H9 (cell line): ENCODE data around the gene MGAT4B. TPM values are rescaled to one million over a fixed set of nuclear protein-coding genes. Genes with fewer than 3 reads are reported as not detected.

Experiments used
- DNase-seq: peaks from one replicate; pipeline ENCODE4 v3.0.0-alpha.2; 2017
- H2AFZ ChIP-seq: one replicate; pipeline ENCODE4 v1.6.1; 2013; ENCODE audit warnings: mild to moderate bottlenecking, low read length, control low read depth, moderate library complexity
- H2AK5ac ChIP-seq: 2 replicates; pipeline ENCODE4 v1.6.1; 2013; ENCODE audit warnings: low read length, control low read depth, mixed read lengths; ENCODE audit not compliant: insufficient read length
- H2BK120ac ChIP-seq: one replicate; pipeline ENCODE4 v1.6.1; 2013; ENCODE audit warnings: low read depth, mild to moderate bottlenecking, low read length, control low read depth, inconsistent platforms; ENCODE audit not compliant: poor library complexity, severe bottlenecking
- H2BK12ac ChIP-seq: 2 replicates; pipeline ENCODE4 v1.6.1; 2013; ENCODE audit warnings: low read length, control low read depth, mixed read lengths, low read depth; ENCODE audit not compliant: insufficient read length
- H2BK15ac ChIP-seq: 2 replicates; pipeline ENCODE4 v1.6.1; 2013; ENCODE audit warnings: low read depth, low read length, control low read depth
- H2BK20ac ChIP-seq: one replicate; pipeline ENCODE4 v1.6.1; 2013; ENCODE audit warnings: low read depth, mild to moderate bottlenecking, low read length, control low read depth, inconsistent platforms; ENCODE audit not compliant: poor library complexity, severe bottlenecking
- H2BK5ac ChIP-seq: 2 replicates; pipeline ENCODE4 v1.6.1; 2013; ENCODE audit warnings: low read length, control low read depth, mixed read lengths; ENCODE audit not compliant: insufficient read length
- H3K14ac ChIP-seq: 2 replicates; pipeline ENCODE4 v1.6.1; 2013; ENCODE audit warnings: low read length, control low read depth; ENCODE audit not compliant: insufficient read depth
- H3K18ac ChIP-seq: 2 replicates; pipeline ENCODE4 v1.6.1; 2013; ENCODE audit warnings: low read depth, mild to moderate bottlenecking, mixed read lengths, low read length, control low read depth; ENCODE audit not compliant: insufficient read length
- H3K23ac ChIP-seq: 2 replicates; pipeline ENCODE4 v1.6.1; 2013; ENCODE audit warnings: low read length, control low read depth, mixed read lengths, low read depth; ENCODE audit not compliant: insufficient read length
- H3K23me2 ChIP-seq: 2 replicates; pipeline ENCODE4 v1.6.1; 2013; ENCODE audit warnings: low read depth, mild to moderate bottlenecking, mixed read lengths, low read length, control low read depth; ENCODE audit not compliant: insufficient read length, poor library complexity, severe bottlenecking
- H3K27ac ChIP-seq: 2 replicates; pipeline ENCODE4 v1.5.1; 2013; ENCODE audit warnings: low read length, control low read depth, mixed read lengths, low read depth; ENCODE audit not compliant: insufficient read length
- H3K27me3 ChIP-seq: 2 replicates; pipeline ENCODE4 v1.6.1; 2013; ENCODE audit warnings: low read length, control low read depth, inconsistent platforms; ENCODE audit not compliant: insufficient read depth
- H3K4ac ChIP-seq: 2 replicates; pipeline ENCODE4 v1.6.1; 2013; ENCODE audit warnings: low read depth, mild to moderate bottlenecking, control low read depth, inconsistent platforms, low read length, moderate library complexity
- H3K4me1 ChIP-seq: 2 replicates; pipeline ENCODE4 v1.6.1; 2013; ENCODE audit warnings: low read length, control low read depth, inconsistent platforms; ENCODE audit not compliant: insufficient read depth
- H3K4me2 ChIP-seq: 2 replicates; pipeline ENCODE4 v1.6.1; 2013; ENCODE audit warnings: low read length, control low read depth, mixed read lengths; ENCODE audit not compliant: insufficient read length, insufficient read depth
- H3K56ac ChIP-seq: 2 replicates; pipeline ENCODE4 v1.6.1; 2013; ENCODE audit warnings: low read depth, mild to moderate bottlenecking, mixed read lengths, low read length, control low read depth; ENCODE audit not compliant: insufficient read length
- H3K79me1 ChIP-seq: 2 replicates; pipeline ENCODE4 v1.6.1; 2013; ENCODE audit warnings: low read depth, mild to moderate bottlenecking, moderate library complexity, low read length, control low read depth, inconsistent platforms; ENCODE audit not compliant: insufficient read depth, poor library complexity, severe bottlenecking
- H3K79me2 ChIP-seq: 2 replicates; pipeline ENCODE4 v1.6.1; 2013; ENCODE audit warnings: low read length, control low read depth, inconsistent platforms; ENCODE audit not compliant: insufficient read depth
- H3K9ac ChIP-seq: 2 replicates; pipeline ENCODE4 v1.6.1; 2013; ENCODE audit warnings: low read length, control low read depth, mixed read lengths; ENCODE audit not compliant: insufficient read length; ENCODE audit errors: extremely low read depth
- H3K9me3 ChIP-seq: one replicate; pipeline ENCODE4 v1.6.1; 2013; ENCODE audit warnings: low read depth, low read length, inconsistent platforms; ENCODE audit not compliant: control insufficient read depth
- H3T11ph ChIP-seq: one replicate; pipeline ENCODE4 v1.6.1; 2013; ENCODE audit warnings: mild to moderate bottlenecking, low read length, control low read depth, inconsistent platforms
- H4K20me1 ChIP-seq: one replicate; pipeline ENCODE4 v1.6.1; 2013; ENCODE audit not compliant: control insufficient read depth, insufficient read length, insufficient read depth
- H4K5ac ChIP-seq: 2 replicates; pipeline ENCODE4 v1.6.1; 2013; ENCODE audit warnings: low read depth, mild to moderate bottlenecking, mixed read lengths, low read length, control low read depth; ENCODE audit not compliant: insufficient read length
- H4K8ac ChIP-seq: replicated peaks from 2 replicates; pipeline ENCODE4 v1.6.1; 2013; ENCODE audit warnings: low read length, control low read depth, mixed read lengths, low read depth; ENCODE audit not compliant: insufficient read length
- H4K91ac ChIP-seq: 2 replicates; pipeline ENCODE4 v1.6.1; 2013; ENCODE audit warnings: low read depth, mild to moderate bottlenecking, moderate library complexity, mixed read lengths, low read length, control low read depth; ENCODE audit not compliant: insufficient read length
- H3K27ac Mint-ChIP-seq, 3 experiments: 2 replicates in 2 of 3; 3 replicates in 1 of 3; pipeline ENCODE4 v1.8.0; 2020 to 2021; ENCODE audit warnings: mixed read lengths in 3 of 3, mild to moderate bottlenecking in 1 of 3, moderate library complexity in 1 of 3
- H3K27me3 Mint-ChIP-seq: 2 replicates; pipeline ENCODE4 v1.8.0; 2021; ENCODE audit warnings: low read depth, mild to moderate bottlenecking, moderate library complexity, mixed read lengths
- H3K36me3 Mint-ChIP-seq, 3 experiments: 2 replicates in 2 of 3; 3 replicates in 1 of 3; pipeline ENCODE4 v1.8.0; 2020 to 2021; ENCODE audit warnings: low read depth in 3 of 3, mixed read lengths in 3 of 3; ENCODE audit not compliant: insufficient read depth in 1 of 3
- H3K4me1 Mint-ChIP-seq, 2 experiments: 2 replicates each; pipeline ENCODE4 v1.8.0; 2020; ENCODE audit warnings: mixed read lengths in 2 of 2
- H3K4me3 Mint-ChIP-seq, 2 experiments: 2 replicates in 1 of 2; 3 replicates in 1 of 2; pipeline ENCODE4 v1.8.0; 2020 to 2021; ENCODE audit warnings: mild to moderate bottlenecking in 2 of 2, mixed read lengths in 2 of 2, moderate library complexity in 1 of 2
- H3K9me3 Mint-ChIP-seq, 2 experiments: 2 replicates in 1 of 2; 3 replicates in 1 of 2; pipeline ENCODE4 v1.8.0; 2020; ENCODE audit warnings: mild to moderate bottlenecking in 2 of 2, mixed read lengths in 2 of 2, moderate library complexity in 1 of 2
- CTCF ChIP-seq: fragments of 200-600 bp; sonication (generic); conservative IDR thresholded peaks from 3 replicates; pipeline ENCODE4 v1.8.0; 2021; ENCODE audit warnings: antibody characterized with exemption, mild to moderate bottlenecking
- WGBS: extraction: QIAGEN DNeasy Blood & Tissue Kit; methylation state at CpG from one replicate; pipeline ENCODE4 v1.1.7; 2013; ENCODE audit warnings: missing lambda C conversion rate, low lambda C conversion rate, mixed read lengths; ENCODE audit not compliant: insufficient read length; ENCODE audit errors: extremely low coverage; 5-methylcytosine and 5-hydroxymethylcytosine counted together
- total RNA-seq: library from RNA; stranded (reverse); gene quantifications from 2 replicates; pipeline ENCODE4 v1.2.1, GENCODE V29; 2021

Gene MGAT4B
- total RNA-seq, 1 experiment from 2014 or later = 147 TPM

GRCh38 chr5:179839328-179840256 is 32.9 kb upstream of the MGAT4B start:
- H3K27ac Mint-ChIP-seq = peak overlapping the region; percentile 70 to 94 (median 85); a peak in 5 of 7 replicates

More at GRCh38 chr5:179839328-179840256, 32.9 kb upstream of the MGAT4B start:
- Histone ChIP-seq H2BK5ac (no peak overlapping the region), H3K4me2 (no peak overlapping the region), H4K8ac (no peak overlapping the region), H3K27ac (no peak overlapping the region), H3K4me1 (no peaks in the 10 kb centered on the region), H2BK120ac (no peak overlapping the region), H3K23ac (no peak overlapping the region), H3K27me3 (no peaks in the 10 kb centered on the region), H2BK20ac (no peak overlapping the region), H3K9me3 (no peaks in the 10 kb centered on the region), H4K20me1 (no peaks in the 10 kb centered on the region), H3K79me1 (no peaks in the 10 kb centered on the region), H2AFZ (no peak overlapping the region), H2AK5ac (no peak overlapping the region), H3T11ph (no peak overlapping the region), H3K18ac (no peak overlapping the region), H3K9ac (no peak overlapping the region), H3K79me2 (no peaks in the 10 kb centered on the region), H2BK12ac (no peak overlapping the region), H3K56ac (no peak overlapping the region), H4K5ac (no peak overlapping the region), H3K4ac (no peak overlapping the region), H2BK15ac (no peak overlapping the region), H3K23me2 (no peaks in the 10 kb centered on the region), H3K14ac (no peak overlapping the region), H4K91ac (no peak overlapping the region)
- Mint-ChIP-seq H3K36me3 (peaks cover 53 to 82% (median 82%) of the 10 kb centered on the region in 3 experiments), H3K27me3 (no peaks in the 10 kb centered on the region; the same call in 1 of the 2 replicates), H3K4me3 (no peak overlapping the region), H3K4me1 (no peaks in the 10 kb centered on the region), H3K9me3 (peaks cover 12 to 17% of the 10 kb centered on the region in 2 experiments; a peak in 4 of 5 replicates)
- no peak for DNase-seq
- no CpG with 5 or more reads among the region's 16 CpGs for WGBS
- no peak for TF ChIP-seq CTCF
